HEK293T (cell line): ENCODE results near the gene KCNK6.

ENCODE experiments used
- BHLHE40 ChIP-seq: fragments of 450-650 bp; IDR thresholded peaks from 2 replicates; pipeline ENCODE4 v1.6.1; 2016; ENCODE audit warnings: mild to moderate bottlenecking, moderate library complexity, borderline replicate concordance
- CTBP1 ChIP-seq: fragments of 450-650 bp; IDR thresholded peaks from 2 replicates; pipeline ENCODE4 v1.6.1; 2016; ENCODE audit warnings: borderline replicate concordance
- FOXM1 ChIP-seq: fragments of 450-650 bp; IDR thresholded peaks from 2 replicates; pipeline ENCODE4 v1.6.1; 2017; ENCODE audit warnings: mild to moderate bottlenecking, borderline replicate concordance
- NFRKB ChIP-seq: fragments of 450-650 bp; IDR thresholded peaks from 2 replicates; pipeline ENCODE4 v1.6.1; 2016; ENCODE audit warnings: mild to moderate bottlenecking, moderate library complexity
- SP1 ChIP-seq: fragments of 450-650 bp; IDR thresholded peaks from 2 replicates; pipeline ENCODE4 v1.6.1; 2017
- TARDBP ChIP-seq: fragments of 450-650 bp; IDR thresholded peaks from 2 replicates; pipeline ENCODE4 v1.6.1; 2016

GRCh38 chr19:38298821-38299680 is 20.6 kb upstream of the KCNK6 start:
- TF ChIP-seq BHLHE40 = no peak
- TF ChIP-seq TARDBP = no peak
- TF ChIP-seq CTBP1 = no peak
- TF ChIP-seq SP1 = no peak
- no peak for TF ChIP-seq NFRKB
- TF ChIP-seq FOXM1 = no peak
